H9 (cell line): ENCODE results near the gene VDAC1. TPM values are rescaled to one million over a fixed set of nuclear protein-coding genes. Genes with fewer than 3 reads are reported as not detected.
"Not testable (repeated sequence)": the region's sequence is repeated elsewhere in the genome, so short reads cannot be mapped to it uniquely, and the experiment has no call there.

Experiments
- DNase-seq: peaks from one replicate; pipeline ENCODE4 v3.0.0-alpha.2; 2017
- H2AFZ ChIP-seq: one replicate; pipeline ENCODE4 v1.6.1; 2013; ENCODE audit warnings: mild to moderate bottlenecking, low read length, control low read depth, moderate library complexity
- H2AK5ac ChIP-seq: 2 replicates; pipeline ENCODE4 v1.6.1; 2013; ENCODE audit warnings: low read length, control low read depth, mixed read lengths; ENCODE audit not compliant: insufficient read length
- H2BK120ac ChIP-seq: one replicate; pipeline ENCODE4 v1.6.1; 2013; ENCODE audit warnings: low read depth, mild to moderate bottlenecking, low read length, control low read depth, inconsistent platforms; ENCODE audit not compliant: poor library complexity, severe bottlenecking
- H2BK12ac ChIP-seq: 2 replicates; pipeline ENCODE4 v1.6.1; 2013; ENCODE audit warnings: low read length, control low read depth, mixed read lengths, low read depth; ENCODE audit not compliant: insufficient read length
- H2BK15ac ChIP-seq: 2 replicates; pipeline ENCODE4 v1.6.1; 2013; ENCODE audit warnings: low read depth, low read length, control low read depth
- H2BK20ac ChIP-seq: one replicate; pipeline ENCODE4 v1.6.1; 2013; ENCODE audit warnings: low read depth, mild to moderate bottlenecking, low read length, control low read depth, inconsistent platforms; ENCODE audit not compliant: poor library complexity, severe bottlenecking
- H2BK5ac ChIP-seq: 2 replicates; pipeline ENCODE4 v1.6.1; 2013; ENCODE audit warnings: low read length, control low read depth, mixed read lengths; ENCODE audit not compliant: insufficient read length
- H3K14ac ChIP-seq: 2 replicates; pipeline ENCODE4 v1.6.1; 2013; ENCODE audit warnings: low read length, control low read depth; ENCODE audit not compliant: insufficient read depth
- H3K18ac ChIP-seq: 2 replicates; pipeline ENCODE4 v1.6.1; 2013; ENCODE audit warnings: low read depth, mild to moderate bottlenecking, mixed read lengths, low read length, control low read depth; ENCODE audit not compliant: insufficient read length
- H3K23ac ChIP-seq: 2 replicates; pipeline ENCODE4 v1.6.1; 2013; ENCODE audit warnings: low read length, control low read depth, mixed read lengths, low read depth; ENCODE audit not compliant: insufficient read length
- H3K23me2 ChIP-seq: 2 replicates; pipeline ENCODE4 v1.6.1; 2013; ENCODE audit warnings: low read depth, mild to moderate bottlenecking, mixed read lengths, low read length, control low read depth; ENCODE audit not compliant: insufficient read length, poor library complexity, severe bottlenecking
- H3K27ac ChIP-seq: 2 replicates; pipeline ENCODE4 v1.5.1; 2013; ENCODE audit warnings: low read length, control low read depth, mixed read lengths, low read depth; ENCODE audit not compliant: insufficient read length
- H3K27me3 ChIP-seq: 2 replicates; pipeline ENCODE4 v1.6.1; 2013; ENCODE audit warnings: low read length, control low read depth, inconsistent platforms; ENCODE audit not compliant: insufficient read depth
- H3K4ac ChIP-seq: 2 replicates; pipeline ENCODE4 v1.6.1; 2013; ENCODE audit warnings: low read depth, mild to moderate bottlenecking, control low read depth, inconsistent platforms, low read length, moderate library complexity
- H3K4me1 ChIP-seq: 2 replicates; pipeline ENCODE4 v1.6.1; 2013; ENCODE audit warnings: low read length, control low read depth, inconsistent platforms; ENCODE audit not compliant: insufficient read depth
- H3K4me2 ChIP-seq: 2 replicates; pipeline ENCODE4 v1.6.1; 2013; ENCODE audit warnings: low read length, control low read depth, mixed read lengths; ENCODE audit not compliant: insufficient read length, insufficient read depth
- H3K56ac ChIP-seq: 2 replicates; pipeline ENCODE4 v1.6.1; 2013; ENCODE audit warnings: low read depth, mild to moderate bottlenecking, mixed read lengths, low read length, control low read depth; ENCODE audit not compliant: insufficient read length
- H3K79me1 ChIP-seq: 2 replicates; pipeline ENCODE4 v1.6.1; 2013; ENCODE audit warnings: low read depth, mild to moderate bottlenecking, moderate library complexity, low read length, control low read depth, inconsistent platforms; ENCODE audit not compliant: insufficient read depth, poor library complexity, severe bottlenecking
- H3K79me2 ChIP-seq: 2 replicates; pipeline ENCODE4 v1.6.1; 2013; ENCODE audit warnings: low read length, control low read depth, inconsistent platforms; ENCODE audit not compliant: insufficient read depth
- H3K9ac ChIP-seq: 2 replicates; pipeline ENCODE4 v1.6.1; 2013; ENCODE audit warnings: low read length, control low read depth, mixed read lengths; ENCODE audit not compliant: insufficient read length; ENCODE audit errors: extremely low read depth
- H3K9me3 ChIP-seq: one replicate; pipeline ENCODE4 v1.6.1; 2013; ENCODE audit warnings: low read depth, low read length, inconsistent platforms; ENCODE audit not compliant: control insufficient read depth
- H3T11ph ChIP-seq: one replicate; pipeline ENCODE4 v1.6.1; 2013; ENCODE audit warnings: mild to moderate bottlenecking, low read length, control low read depth, inconsistent platforms
- H4K20me1 ChIP-seq: one replicate; pipeline ENCODE4 v1.6.1; 2013; ENCODE audit not compliant: control insufficient read depth, insufficient read length, insufficient read depth
- H4K5ac ChIP-seq: 2 replicates; pipeline ENCODE4 v1.6.1; 2013; ENCODE audit warnings: low read depth, mild to moderate bottlenecking, mixed read lengths, low read length, control low read depth; ENCODE audit not compliant: insufficient read length
- H4K8ac ChIP-seq: replicated peaks from 2 replicates; pipeline ENCODE4 v1.6.1; 2013; ENCODE audit warnings: low read length, control low read depth, mixed read lengths, low read depth; ENCODE audit not compliant: insufficient read length
- H4K91ac ChIP-seq: 2 replicates; pipeline ENCODE4 v1.6.1; 2013; ENCODE audit warnings: low read depth, mild to moderate bottlenecking, moderate library complexity, mixed read lengths, low read length, control low read depth; ENCODE audit not compliant: insufficient read length
- H3K27ac Mint-ChIP-seq, 3 experiments: 2 replicates in 2 of 3; 3 replicates in 1 of 3; pipeline ENCODE4 v1.8.0; 2020 to 2021; ENCODE audit warnings: mixed read lengths in 3 of 3, mild to moderate bottlenecking in 1 of 3, moderate library complexity in 1 of 3
- H3K27me3 Mint-ChIP-seq: 2 replicates; pipeline ENCODE4 v1.8.0; 2021; ENCODE audit warnings: low read depth, mild to moderate bottlenecking, moderate library complexity, mixed read lengths
- H3K36me3 Mint-ChIP-seq, 3 experiments: 2 replicates in 2 of 3; 3 replicates in 1 of 3; pipeline ENCODE4 v1.8.0; 2020 to 2021; ENCODE audit warnings: low read depth in 3 of 3, mixed read lengths in 3 of 3; ENCODE audit not compliant: insufficient read depth in 1 of 3
- H3K4me1 Mint-ChIP-seq, 2 experiments: 2 replicates each; pipeline ENCODE4 v1.8.0; 2020; ENCODE audit warnings: mixed read lengths in 2 of 2
- H3K4me3 Mint-ChIP-seq, 2 experiments: 2 replicates in 1 of 2; 3 replicates in 1 of 2; pipeline ENCODE4 v1.8.0; 2020 to 2021; ENCODE audit warnings: mild to moderate bottlenecking in 2 of 2, mixed read lengths in 2 of 2, moderate library complexity in 1 of 2
- H3K9me3 Mint-ChIP-seq, 2 experiments: 2 replicates in 1 of 2; 3 replicates in 1 of 2; pipeline ENCODE4 v1.8.0; 2020; ENCODE audit warnings: mild to moderate bottlenecking in 2 of 2, mixed read lengths in 2 of 2, moderate library complexity in 1 of 2
- CTCF ChIP-seq: fragments of 200-600 bp; sonication (generic); conservative IDR thresholded peaks from 3 replicates; pipeline ENCODE4 v1.8.0; 2021; ENCODE audit warnings: antibody characterized with exemption, mild to moderate bottlenecking
- WGBS: extraction: QIAGEN DNeasy Blood & Tissue Kit; methylation state at CpG from one replicate; pipeline ENCODE4 v1.1.7; 2013; ENCODE audit warnings: missing lambda C conversion rate, low lambda C conversion rate, mixed read lengths; ENCODE audit not compliant: insufficient read length; ENCODE audit errors: extremely low coverage; 5-methylcytosine and 5-hydroxymethylcytosine counted together
- total RNA-seq: library from RNA; stranded (reverse); gene quantifications from 2 replicates; pipeline ENCODE4 v1.2.1, GENCODE V29; 2021

Gene VDAC1
- total RNA-seq, 1 experiment from 2014 or later, result 208 TPM

DNA sequence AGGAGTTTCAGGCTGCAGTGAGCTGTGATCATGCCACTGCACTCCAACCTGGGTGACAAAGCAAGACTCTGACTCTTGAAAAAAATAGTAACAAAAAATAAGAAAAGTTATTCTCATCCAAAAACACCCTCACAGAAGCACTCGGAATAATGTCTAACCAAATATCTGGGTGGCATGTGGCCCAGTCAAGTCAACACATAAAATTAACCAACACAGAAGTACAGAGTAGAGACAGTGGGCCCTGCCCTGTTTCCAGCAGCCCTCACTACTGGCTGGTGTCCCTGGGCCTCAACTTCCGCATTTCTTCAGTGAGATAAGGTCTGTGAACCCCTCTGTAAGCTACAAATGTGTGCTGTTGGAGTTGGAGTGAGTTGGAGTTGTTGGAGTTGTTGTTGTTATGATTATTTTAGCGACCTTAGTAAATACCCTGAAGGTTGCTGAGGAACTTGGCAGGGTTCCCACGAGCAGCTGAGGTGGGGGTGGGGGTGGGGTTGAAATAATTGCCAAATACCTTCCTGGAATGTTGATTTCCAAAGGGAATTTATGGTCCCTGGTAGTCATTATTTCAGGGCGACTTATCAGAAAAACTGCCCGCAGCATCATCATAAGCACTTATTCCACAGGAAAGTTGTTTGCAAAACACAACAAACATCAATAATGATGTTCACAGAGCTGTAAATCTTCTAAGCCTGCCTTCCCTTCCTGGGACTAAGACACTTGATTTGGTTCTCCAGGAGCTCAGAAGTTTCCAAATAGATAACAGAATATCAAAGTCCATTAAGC, 66.5 kb downstream of the VDAC1 start:
- Histone ChIP-seq H3K27me3 (no peaks in the 10 kb centered on the region), H2BK20ac (no peak overlapping the region), H3K23ac (no peak overlapping the region), H3K79me2 (no peaks in the 10 kb centered on the region), H4K5ac (no peak overlapping the region), H4K91ac (no peak overlapping the region), H4K20me1 (no peaks in the 10 kb centered on the region), H3K4ac (no peak overlapping the region), H3K18ac (no peak overlapping the region), H3K9me3 (no peaks in the 10 kb centered on the region), H3K27ac (no peak overlapping the region), H3T11ph (no peak overlapping the region), H2AK5ac (no peak overlapping the region), H3K79me1 (no peaks in the 10 kb centered on the region), H4K8ac (no peak overlapping the region), H3K4me1 (no peaks in the 10 kb centered on the region), H3K4me2 (no peak overlapping the region), H3K56ac (no peak overlapping the region), H3K14ac (0 out of 2 replicates have a peak overlapping the region, but pooled peaks have one; percentile 40), H3K9ac (no peak overlapping the region), H2BK120ac (no peak overlapping the region), H2BK15ac (no peak overlapping the region), H2BK12ac (no peak overlapping the region), H2BK5ac (no peak overlapping the region), H3K23me2 (no peaks in the 10 kb centered on the region), H2AFZ (no peak overlapping the region)
- H3K27ac Mint-ChIP-seq, result peak overlapping the region in 1 of 3 experiments; percentile 13; a peak in 2 of 7 replicates
- peaks cover 1% of the 10 kb centered on the region; the same call in 1 of the 2 replicates for H3K27me3 Mint-ChIP-seq
- no CpG with 5 or more reads among the region's 6 CpGs for WGBS
- peaks cover 6 to 17% of the 10 kb centered on the region in 2 experiments; a peak in 3 of 4 replicates for H3K4me1 Mint-ChIP-seq
- H3K36me3 Mint-ChIP-seq, result no peaks in the 10 kb centered on the region; a peak in 2 of 7 replicates
- DNase-seq, result no peak
- no peak overlapping the region for H3K4me3 Mint-ChIP-seq
- peaks cover 9 to 10% of the 10 kb centered on the region in 2 experiments; a peak in 4 of 5 replicates for H3K9me3 Mint-ChIP-seq
- TF ChIP-seq CTCF, result no peak

DNA sequence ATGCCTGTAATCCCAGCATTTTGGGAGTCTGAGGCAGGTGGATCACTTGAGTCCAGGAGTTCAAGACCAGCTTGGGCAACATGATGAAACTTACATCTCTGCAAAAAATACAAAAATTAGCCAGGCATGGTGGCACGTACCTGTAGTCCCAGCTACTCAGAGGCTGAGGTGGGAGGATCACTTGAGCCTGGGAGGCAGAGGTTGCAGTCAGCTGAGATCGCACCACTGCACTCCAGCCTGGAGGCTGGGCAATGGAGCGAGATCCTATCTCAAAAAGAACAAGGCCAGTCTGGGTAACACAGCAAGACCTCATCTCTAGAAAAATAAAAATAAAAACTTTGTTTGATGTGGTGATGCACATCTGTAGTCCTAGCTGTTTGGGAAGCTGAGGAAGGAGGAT, 67.1 kb downstream of the VDAC1 start:
- H2BK12ac ChIP-seq, H2BK120ac ChIP-seq, H2AK5ac ChIP-seq, H4K20me1 ChIP-seq, H3K27me3 Mint-ChIP-seq, H3K14ac ChIP-seq, H2BK20ac ChIP-seq, H3K56ac ChIP-seq, H3K27ac Mint-ChIP-seq, H3K9ac ChIP-seq, H2BK5ac ChIP-seq, H4K91ac ChIP-seq, H2AFZ ChIP-seq, H4K5ac ChIP-seq, H3T11ph ChIP-seq, H3K27me3 ChIP-seq, H3K4me3 Mint-ChIP-seq, H3K4me1 ChIP-seq, H3K4me2 ChIP-seq, H3K23ac ChIP-seq, H3K79me1 ChIP-seq, H3K9me3 ChIP-seq, H2BK15ac ChIP-seq, H3K79me2 ChIP-seq, H3K4ac ChIP-seq, H3K36me3 Mint-ChIP-seq, H3K23me2 ChIP-seq, H4K8ac ChIP-seq, H3K27ac ChIP-seq, H3K18ac ChIP-seq, DNase-seq: not testable (repeated sequence)
- H3K4me1 Mint-ChIP-seq, result peaks cover 6 to 17% of the 10 kb centered on the region in 2 experiments; a peak in 3 of 4 replicates
- H3K9me3 Mint-ChIP-seq, result peaks cover 9 to 10% of the 10 kb centered on the region in 2 experiments; a peak in 4 of 5 replicates
- WGBS, result no CpG with 5 or more reads among the region's 3 CpGs
